Stimulated activated CD4-positive, alpha-beta T cell treated with anti-CD3 and anti-CD28 coated beads, Interleukin-2, amount 100 ng/mL, for 24 hours (primary cell): ENCODE data around the gene ACACB.
A peak's percentile ranks its signal among the peaks of the same experiment; 100 is the strongest.

Experiments
- DNase-seq, 2 donors: peaks; one replicate each; pipeline ENCODE4 v3.0.0-alpha.2; 2020

ACACB gene

GRCh38 chr12:109110988-109111495, 5.3 kb upstream of the ACACB start:
- peak; percentile 45 to 63 for DNase-seq

- DNase-seq = no peak
These were observed 3.5 kb upstream of the ACACB start for GRCh38 chr12:109112720-109113465.

GRCh38 chr12:109113661-109114321, 2.6 kb upstream of the ACACB start:
- no peak for DNase-seq

DNA sequence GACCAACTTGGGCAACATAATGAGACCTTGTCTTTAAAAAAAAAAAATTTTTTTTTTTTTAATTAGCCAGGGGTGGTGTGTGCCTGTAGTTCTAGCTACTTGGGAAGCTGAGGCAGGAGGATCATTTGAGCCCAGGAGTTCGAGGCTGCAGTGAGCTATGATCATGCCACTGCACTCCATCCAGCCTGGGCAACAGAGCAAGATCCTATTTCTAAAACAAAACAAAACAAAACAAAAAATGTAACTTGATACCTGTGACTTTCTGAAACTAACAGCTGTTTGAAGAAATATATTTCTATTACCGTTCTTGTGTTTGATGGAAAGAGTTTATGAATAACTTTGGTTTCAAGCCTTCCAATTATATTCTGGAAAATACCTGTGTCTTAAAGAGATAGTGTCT, 1.7 kb upstream of the ACACB start:
- no peak for DNase-seq

- DNase-seq = no peak
These were observed 1.0 kb upstream of the ACACB start for GRCh38 chr12:109115404-109115757.

DNA sequence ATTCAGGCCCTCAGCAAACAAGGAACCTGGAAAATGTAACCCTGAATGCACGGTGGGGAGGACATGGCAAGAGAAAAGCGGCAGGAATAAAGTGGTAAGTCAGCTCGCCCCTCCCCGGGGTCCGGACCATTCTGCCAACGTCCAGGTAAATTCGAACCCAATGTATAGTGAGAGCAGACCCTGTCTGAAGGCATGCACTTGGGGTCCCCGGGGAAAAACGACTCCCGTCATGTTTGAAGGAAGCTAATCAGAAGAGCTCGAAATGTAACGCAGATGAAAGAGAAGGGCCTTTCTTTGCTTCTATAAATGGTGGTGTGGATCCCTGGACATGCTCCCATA, 193 bp downstream of the ACACB start:
- no peak for DNase-seq

GRCh38 chr12:109120095-109120494, 3.7 kb downstream of the ACACB start:
- DNase-seq = no peak

GRCh38 chr12:109120557-109120956, 4.2 kb downstream of the ACACB start:
- no peak for DNase-seq

GRCh38 chr12:109121346-109121880, 5.0 kb downstream of the ACACB start:
- DNase-seq = no peak

DNA sequence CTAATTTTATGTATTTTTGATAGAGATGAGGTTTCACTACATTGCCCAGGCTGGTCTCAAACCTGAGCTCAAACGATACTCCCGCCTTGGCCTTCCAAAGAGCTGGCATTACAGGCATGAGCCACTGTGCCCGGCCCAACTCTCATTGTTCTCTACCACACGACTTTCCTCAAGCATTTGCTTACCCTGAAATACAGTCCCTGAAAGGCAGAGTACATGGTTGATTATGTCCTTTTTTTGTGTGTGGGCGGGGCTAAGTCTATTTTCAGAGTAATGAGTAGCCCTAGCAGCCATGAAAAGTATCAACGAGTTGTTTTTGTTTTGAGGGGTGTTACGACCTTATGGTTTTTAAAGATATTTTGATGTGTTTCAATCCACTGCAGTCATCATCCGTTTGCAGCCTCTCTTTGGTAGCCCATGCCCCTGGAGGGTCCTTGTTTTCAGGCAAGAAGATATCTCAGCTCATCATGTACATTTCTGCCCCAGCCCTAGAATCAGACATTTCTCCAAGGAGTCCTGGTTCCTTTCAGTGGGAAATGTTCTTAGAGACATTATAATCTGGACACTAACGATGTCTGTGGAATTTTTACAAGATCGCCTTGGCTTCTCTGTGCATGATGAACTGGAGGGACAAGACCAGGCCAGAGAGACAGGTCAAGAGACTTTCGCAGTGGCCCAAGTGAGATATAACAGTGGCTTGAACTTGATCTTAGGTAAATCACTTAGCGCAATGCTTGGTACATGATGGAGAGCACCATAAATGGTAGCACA, 8.7 kb downstream of the ACACB start:
- no peak for DNase-seq

GRCh38 chr12:109125791-109126190, 9.4 kb downstream of the ACACB start:
- DNase-seq = no peak

GRCh38 chr12:109126784-109127183, 10.4 kb downstream of the ACACB start:
- DNase-seq = no peak

DNA sequence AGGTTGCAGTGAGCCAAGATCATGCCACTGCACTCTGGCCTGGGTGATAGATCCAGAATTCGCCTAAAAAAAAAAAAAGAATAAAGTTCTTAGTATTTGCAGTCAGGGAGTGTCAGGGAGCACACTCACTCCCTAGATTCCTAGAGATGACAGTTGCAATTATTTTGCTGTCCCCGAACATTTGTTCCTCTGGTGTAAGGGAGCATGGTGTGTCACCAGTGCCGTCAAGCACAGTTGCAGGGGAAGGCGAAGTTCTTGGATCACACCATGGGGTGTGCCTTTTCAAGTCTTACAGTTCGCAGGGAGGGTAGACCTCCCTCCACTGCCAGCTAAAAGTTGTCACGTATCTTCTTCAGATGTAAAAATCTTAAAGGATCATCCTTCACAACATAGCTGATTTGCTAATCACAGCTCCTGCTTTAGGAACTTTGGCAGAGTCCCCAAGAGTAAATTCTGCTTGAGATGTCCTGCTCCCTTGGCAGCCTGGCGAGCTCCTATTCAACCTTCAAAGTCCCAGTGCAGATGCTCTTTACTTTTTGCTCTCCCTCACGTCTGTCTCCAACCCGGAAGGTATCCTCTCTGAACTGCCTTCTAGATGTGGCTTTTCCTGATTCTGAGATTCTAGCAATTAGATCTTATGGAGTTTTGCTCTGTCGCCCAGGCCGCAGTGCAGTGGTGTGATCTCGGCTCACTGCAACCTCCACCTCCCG, 11.3 kb downstream of the ACACB start:
- DNase-seq = no peak

DNA sequence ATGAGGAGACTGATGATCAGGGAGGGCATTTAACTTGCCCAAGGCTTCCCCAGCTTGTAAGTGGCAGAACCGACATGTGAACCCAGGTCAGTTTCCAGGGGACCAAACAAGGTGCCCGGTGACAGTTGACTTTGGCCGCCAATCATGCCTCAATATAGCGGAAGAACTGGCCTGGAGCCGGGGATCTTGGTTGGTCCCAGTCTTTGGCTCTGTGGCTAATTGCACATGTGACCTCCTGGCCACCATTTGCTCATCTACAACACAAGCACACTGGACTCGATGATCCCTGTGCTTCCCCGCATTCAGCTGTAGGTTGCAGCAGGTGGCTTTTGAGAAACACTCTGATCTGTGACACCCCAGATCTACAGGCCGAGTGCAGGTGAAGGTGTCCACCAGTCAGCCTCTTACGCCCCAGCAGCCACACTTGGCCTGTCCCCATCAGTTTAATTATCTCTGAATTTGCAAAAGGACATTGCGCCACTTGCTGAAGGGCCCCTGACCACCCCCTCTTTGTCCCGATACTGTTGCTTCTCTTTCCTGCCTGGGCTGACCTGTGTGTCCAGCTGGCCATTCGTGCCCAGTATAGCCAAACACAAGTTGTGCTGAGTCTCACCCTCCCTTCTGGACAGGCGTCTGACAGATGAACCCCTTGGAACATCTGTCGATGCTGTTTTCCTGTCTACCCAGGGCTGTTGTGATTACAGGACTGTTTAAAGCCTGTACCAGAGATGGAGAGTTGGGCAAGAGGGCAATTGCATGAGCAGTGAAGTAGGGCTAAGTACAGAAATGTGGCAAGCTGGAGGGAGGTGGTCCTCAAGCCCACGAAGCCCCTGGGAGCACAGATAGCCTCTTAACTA, 14.1 kb downstream of the ACACB start:
- DNase-seq = no peak

DNA sequence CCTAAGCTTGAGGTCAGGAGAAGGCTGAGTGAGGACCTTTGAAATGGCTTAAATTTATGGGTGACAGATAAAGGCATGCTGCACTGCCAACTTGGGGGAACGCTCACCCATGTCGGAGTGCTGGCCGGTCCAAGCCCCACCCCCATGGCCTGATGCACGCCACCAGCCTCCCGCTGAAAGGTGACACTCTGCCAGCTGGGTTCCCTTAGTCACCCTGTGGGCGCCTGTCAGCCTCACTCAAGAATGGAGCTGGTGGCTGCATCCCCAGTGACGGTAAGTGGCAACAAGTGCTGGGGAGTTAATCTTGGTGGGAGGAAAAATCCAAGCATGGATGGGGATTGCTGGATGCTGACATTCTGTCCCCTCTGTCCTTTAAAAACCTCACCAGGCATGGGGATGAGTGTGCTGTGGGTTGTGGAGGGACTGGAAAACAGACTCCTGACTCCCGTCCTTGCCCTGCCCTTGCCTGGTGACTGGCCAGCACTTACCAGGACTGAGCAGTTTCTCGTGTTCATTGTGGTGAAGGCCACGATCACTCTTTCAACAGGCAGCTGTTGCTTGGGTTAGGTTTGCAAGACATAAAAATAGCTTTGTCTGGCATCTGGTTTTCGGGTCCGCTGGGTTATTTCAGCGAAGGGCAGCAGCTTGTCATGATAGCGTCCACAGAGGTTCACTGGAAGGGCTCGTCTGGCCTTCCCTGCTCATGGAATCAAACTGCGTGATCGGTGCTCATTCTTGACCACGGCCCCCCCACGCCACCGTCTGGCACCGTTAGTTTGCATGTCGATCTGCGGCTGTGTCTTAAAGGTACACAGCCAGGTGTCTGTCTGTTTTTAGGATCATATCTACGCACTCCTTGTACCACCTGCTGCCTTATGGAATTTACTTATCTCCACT, 15.0 kb downstream of the ACACB start:
- DNase-seq = no peak

DNA sequence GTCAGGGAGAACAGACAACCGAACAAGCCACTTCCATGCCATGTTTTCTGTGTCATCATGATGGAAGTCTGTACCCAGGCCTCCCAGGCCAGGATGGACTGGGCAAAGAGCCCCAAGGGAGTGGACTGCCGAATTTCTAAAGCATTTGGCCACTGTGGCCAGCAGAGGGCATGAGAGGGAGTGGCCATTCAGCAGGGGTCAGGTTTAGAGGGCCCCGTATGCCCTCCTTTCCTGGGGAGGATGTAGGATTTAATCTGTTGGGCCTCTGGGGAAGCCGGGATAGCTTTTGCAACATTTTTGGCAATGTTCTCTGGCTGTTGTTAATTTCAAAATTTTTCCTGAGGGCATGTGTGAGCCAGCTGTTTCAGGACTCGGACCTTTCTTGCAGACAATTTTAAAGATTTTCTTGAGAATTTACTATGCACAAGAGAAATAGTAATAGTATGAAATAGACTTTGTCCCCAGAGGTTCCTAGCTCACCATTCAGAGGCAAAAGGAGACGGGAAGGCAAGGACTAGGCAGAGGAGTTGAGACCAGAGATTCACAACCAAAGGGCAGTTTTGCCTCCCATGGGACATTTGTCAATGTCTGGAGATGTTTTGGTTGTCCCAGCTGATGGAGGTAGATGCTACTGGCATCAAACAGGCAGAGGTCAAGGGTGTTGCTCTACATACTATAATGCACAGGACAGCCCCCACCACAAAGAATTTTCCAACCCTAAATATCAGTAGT, 18.0 kb downstream of the ACACB start:
- DNase-seq = no peak

- DNase-seq = no peak
These were observed 20.7 kb downstream of the ACACB start for GRCh38 chr12:109137055-109137454.

GRCh38 chr12:109139360-109139759, 23.0 kb downstream of the ACACB start:
- DNase-seq = no peak

- DNase-seq = no peak
These were observed 23.4 kb downstream of the ACACB start for GRCh38 chr12:109139791-109140190.

GRCh38 chr12:109140560-109140959, 24.2 kb downstream of the ACACB start:
- no peak for DNase-seq
